ENCODE results near the gene ING1. TPM values are rescaled to one million over a fixed set of nuclear protein-coding genes. Genes with fewer than 3 reads are reported as not detected.

The ING1 gene
- 5.6 and 11.3 TPM in 2 replicates for total RNA-seq

GRCh38 chr13:110713642-110713952 lies at the start of gene ING1:
Gene ING1, plus strand, starts transcription at chr13:110713700. Its CDS starts 450 bp downstream, at chr13:110714150.

GRCh38 chr13:110705826-110706569 lies 7.5 kb upstream of the ING1 start, which contains the start of gene CARS2:
Gene CARS2, minus strand, starts transcription at chr13:110706116. Its CDS starts 23 bp downstream, at chr13:110706093.

Other genes starting within 250 kb of the ING1 start
- gene RAB20, start 152.0 kb upstream of the ING1 start, total RNA-seq = 7.8 and 10.4 TPM in 2 replicates
- 16.4 TPM in 2 replicates for gene NAXD, start 98.2 kb upstream of the ING1 start, total RNA-seq
- 66.8 and 109 TPM in 2 replicates for gene CARS2, start 7.6 kb upstream of the ING1 start, total RNA-seq
- 12.1 and 20.2 TPM in 2 replicates for gene ANKRD10, start 201.4 kb downstream of the ING1 start, total RNA-seq